H1 (cell line): ENCODE data around the gene SMAD6. TPM values are rescaled to one million over a fixed set of nuclear protein-coding genes. Genes with fewer than 3 reads are reported as not detected.
A peak's percentile ranks its signal among the peaks of the same experiment; 100 is the strongest.

Experiments
- BACH1 ChIP-seq: IDR thresholded peaks from 2 replicates; pipeline ENCODE4 v1.6.1; 2012; ENCODE audit warnings: low read length, improper control_type of control experiment
- BRCA1 ChIP-seq: IDR thresholded peaks from 2 replicates; pipeline ENCODE4 v1.6.1; 2012; ENCODE audit warnings: low read depth, low read length, improper control_type of control experiment
- CHD2 ChIP-seq: IDR thresholded peaks from 2 replicates; pipeline ENCODE4 v1.6.1; 2012; ENCODE audit warnings: low read length, improper control_type of control experiment
- EGR1 ChIP-seq: IDR thresholded peaks from 2 replicates; pipeline ENCODE4 v1.6.1; 2011; ENCODE audit warnings: low read depth, low read length, borderline replicate concordance
- GABPA ChIP-seq: IDR thresholded peaks from 2 replicates; pipeline ENCODE4 v1.6.1; 2011; ENCODE audit warnings: mild to moderate bottlenecking, low read length, moderate library complexity, borderline replicate concordance; ENCODE audit not compliant: insufficient read depth
- JUND ChIP-seq: IDR thresholded peaks from 2 replicates; pipeline ENCODE4 v1.6.1; 2011; ENCODE audit warnings: mild to moderate bottlenecking, improper control_type of control experiment, low read length
- KDM4A ChIP-seq: IDR thresholded peaks from one replicate; pipeline ENCODE4 v1.7.1; 2012; ENCODE audit warnings: low read depth, mild to moderate bottlenecking, moderate library complexity, low read length, inconsistent platforms; ENCODE audit not compliant: severe bottlenecking
- KDM5A ChIP-seq: fragments of 200-600 bp; IDR thresholded peaks from 2 replicates; pipeline ENCODE4 v1.7.1; 2012; ENCODE audit warnings: mild to moderate bottlenecking, low read length, inconsistent platforms, mixed read lengths
- SIX5 ChIP-seq: IDR thresholded peaks from 2 replicates; pipeline ENCODE4 v1.6.1; 2011; ENCODE audit warnings: mild to moderate bottlenecking, low read depth, low read length
- SUZ12 ChIP-seq: fragments of 200-600 bp; sonication (generic); IDR thresholded peaks from 2 replicates; pipeline ENCODE4 v1.6.1; 2012; ENCODE audit warnings: mild to moderate bottlenecking, inconsistent platforms, low read length, moderate library complexity, mixed read lengths
- TAF7 ChIP-seq: optimal IDR thresholded peaks from 2 replicates; pipeline ENCODE3; 2011; ENCODE audit warnings: low read depth, mild to moderate bottlenecking, inconsistent platforms, low read length, moderate library complexity, borderline replicate concordance
- TBP ChIP-seq: IDR thresholded peaks from 2 replicates; pipeline ENCODE4 v1.6.1; 2011; ENCODE audit warnings: low read depth, low read length, improper control_type of control experiment
- ZNF274 ChIP-seq: IDR thresholded peaks from 2 replicates; pipeline ENCODE4 v1.7.0; 2012; ENCODE audit warnings: low read length, borderline replicate concordance; ENCODE audit errors: extremely low read depth
- polyA plus RNA-seq, 7 experiments: library from polyadenylated mRNA; depleted of rRNA in 3 of 7; stranded (reverse) in 5 of 7; unstranded in 2 of 7; fragments of >200 nt in 5 of 7; fragments of 200-250 nt in 2 of 7; gene quantifications; 1 replicate in 5 of 7; 2 replicates in 1 of 7; 4 replicates in 1 of 7; pipeline versions ENCODE4 v1.2.1 to v1.2.3, GENCODE V29; 2011 to 2013; ENCODE audit warnings: missing spikeins in 2 of 7, mixed read lengths in 2 of 7
- total RNA-seq: library from RNA; stranded (reverse); fragmentation: NEBNext Ultra II Directional; extraction: Animal tissue kit (Norgen Biotek cat#: 25700); gene quantifications from 2 replicates; pipeline ENCODE4 v1.2.1, GENCODE V29; 2021
- TF ChIP-seq, protein P1 (sequence below): IDR thresholded peaks from 2 replicates; pipeline ENCODE4 v1.6.1; 2012; ENCODE audit warnings: low read length, inconsistent platforms

SMAD6 gene
- total and polyA plus RNA-seq, 2 of the 8 experiments (the other 6 are each of a cell fraction or from before 2014, with no cell fraction given): 1.8 to 7.0 TPM

- TF ChIP-seq SUZ12 (peak; percentile 52; the same call in 1 of the 2 replicates), EGR1 (no peak), BRCA1 (no peak), SIX5 (no peak), GABPA (no peak), KDM4A (no peak), KDM5A (no peak), CHD2 (no peak), TBP (no peak), JUND (no peak), ZNF274 (no peak), BACH1 (no peak), TAF7 (no peak)
- TF ChIP-seq, protein P1, sequence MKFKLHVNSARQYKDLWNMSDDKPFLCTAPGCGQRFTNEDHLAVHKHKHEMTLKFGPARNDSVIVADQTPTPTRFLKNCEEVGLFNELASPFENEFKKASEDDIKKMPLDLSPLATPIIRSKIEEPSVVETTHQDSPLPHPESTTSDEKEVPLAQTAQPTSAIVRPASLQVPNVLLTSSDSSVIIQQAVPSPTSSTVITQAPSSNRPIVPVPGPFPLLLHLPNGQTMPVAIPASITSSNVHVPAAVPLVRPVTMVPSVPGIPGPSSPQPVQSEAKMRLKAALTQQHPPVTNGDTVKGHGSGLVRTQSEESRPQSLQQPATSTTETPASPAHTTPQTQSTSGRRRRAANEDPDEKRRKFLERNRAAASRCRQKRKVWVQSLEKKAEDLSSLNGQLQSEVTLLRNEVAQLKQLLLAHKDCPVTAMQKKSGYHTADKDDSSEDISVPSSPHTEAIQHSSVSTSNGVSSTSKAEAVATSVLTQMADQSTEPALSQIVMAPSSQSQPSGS: no peak
- TF ChIP-seq, all 59 proteins: peak for 3
These were observed 2.2 kb downstream of the SMAD6 start (continued) for GRCh38 chr15:66704019-66704802.
